ENCODE measurements around the gene OTUD6A.
"Not testable (repeated sequence)": the region's sequence is repeated elsewhere in the genome, so short reads cannot be mapped to it uniquely, and the experiment has no call there.

The OTUD6A gene

GRCh38 chrX:70049925-70050324 lies 12.3 kb upstream of the OTUD6A start, which contains the start of gene AWAT2:
AWAT2 (minus strand) TSS chrX:70049938; CDS start chrX:70049932, 6 bp downstream.
- DNase-seq = no peak

GRCh38 chrX:70052895-70053615 lies 9.2 kb upstream of the OTUD6A start:
- DNase-seq = no peak

GRCh38 chrX:70054391-70054790 lies 7.9 kb upstream of the OTUD6A start:
- DNase-seq = no peak

GRCh38 chrX:70062961-70063550 lies 799 bp downstream of the OTUD6A start:
- no peak for DNase-seq

GRCh38 chrX:70066646-70067045 lies 4.4 kb downstream of the OTUD6A start:
- DNase-seq = no peak

- no peak for DNase-seq
Measured at GRCh38 chrX:70079297-70079696, 17.0 kb downstream of the OTUD6A start.

GRCh38 chrX:70079870-70080269 lies 17.6 kb downstream of the OTUD6A start:
- DNase-seq = no peak

GRCh38 chrX:70082723-70083122 lies 20.5 kb downstream of the OTUD6A start:
- no peak for DNase-seq

- no peak for DNase-seq
Measured at GRCh38 chrX:70084592-70085240, 22.5 kb downstream of the OTUD6A start.

- DNase-seq = no peak
Measured at GRCh38 chrX:70087857-70088630, 25.8 kb downstream of the OTUD6A start.

GRCh38 chrX:70088751-70089150 lies 26.5 kb downstream of the OTUD6A start:
- DNase-seq = no peak

- DNase-seq = no peak
Measured at GRCh38 chrX:70089604-70090297, 27.5 kb downstream of the OTUD6A start.

- no peak for DNase-seq
Measured at GRCh38 chrX:70092247-70092646, 30.0 kb downstream of the OTUD6A start.

- no peak for DNase-seq
Measured at GRCh38 chrX:70096052-70096451, 33.8 kb downstream of the OTUD6A start.

- no peak for DNase-seq
Measured at GRCh38 chrX:70105229-70105628, 43.0 kb downstream of the OTUD6A start.

GRCh38 chrX:70111436-70112026 lies 49.3 kb downstream of the OTUD6A start:
- not testable (repeated sequence) for DNase-seq

Data from stimulated activated CD4-positive, alpha-beta T cell treated with anti-CD3 and anti-CD28 coated beads, Interleukin-2, amount 100 ng/mL, for 24 hours (primary cell).